C1 segment of cervical spinal cord (tissue), 14 donors: ENCODE data around the gene NELFA.

ENCODE experiments used
- DNase-seq, 14 donors: peaks; one replicate each; lab custom pipeline; 2025; lab: John Stamatoyannopoulos, UW

Gene NELFA

GRCh38 chr4:1939664-1940509, 68.9 kb downstream of the NELFA start:
- DNase-seq = no peak

GRCh38 chr4:1938027-1938426, 70.7 kb downstream of the NELFA start:
- no peak for DNase-seq

GRCh38 chr4:1937550-1937949, 71.2 kb downstream of the NELFA start:
- DNase-seq = no peak

DNA sequence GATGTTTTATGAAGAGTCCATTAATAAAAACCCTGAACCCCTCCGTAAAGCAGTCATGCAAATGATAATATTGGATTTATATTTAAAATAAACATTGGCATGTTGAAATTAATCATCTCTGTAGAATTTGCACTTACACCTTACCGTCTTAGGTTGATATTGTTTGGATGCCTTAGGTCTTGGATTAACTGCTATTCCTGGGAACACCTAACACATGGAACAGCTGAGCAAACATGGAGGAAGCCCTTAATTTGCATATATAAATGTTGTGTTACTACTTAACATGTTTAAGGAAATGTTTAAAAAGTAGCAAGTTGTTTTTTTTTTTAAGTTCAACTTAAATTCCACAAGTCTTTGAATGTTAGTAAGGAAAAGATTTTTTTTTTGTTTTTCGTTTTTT, 75.1 kb downstream of the NELFA start:
- DNase-seq = no peak

GRCh38 chr4:1932736-1933135, 76.0 kb downstream of the NELFA start:
- no peak for DNase-seq
